ENCODE measurements around the gene APOL2. TPM values are rescaled to one million over a fixed set of nuclear protein-coding genes. Genes with fewer than 3 reads are reported as not detected.
"Not testable (repeated sequence)": the region's sequence is repeated elsewhere in the genome, so short reads cannot be mapped to it uniquely, and the experiment has no call there.

Gene APOL2
- total RNA-seq, 4 donors from 2014 or later, result 14.6 to 44.5 (median 23.5) TPM

GRCh38 chr22:36213586-36213985 lies 25.7 kb downstream of the APOL2 start:
- H3K4me1 ChIP-seq, result peaks cover 0 to 7% (median 0%) of the 10 kb centered on the region in 3 donors
- H3K27me3 ChIP-seq, result peaks cover 0 to 5% (median 0%) of the 10 kb centered on the region in 4 donors
- no peaks in the 10 kb centered on the region for H3K36me3 ChIP-seq
- intact Hi-C loops (cut with DNase I), result no loop called here
- no peak overlapping the region for H3K27ac ChIP-seq
- no peaks in the 10 kb centered on the region for H3K9me3 ChIP-seq
- DNase-seq, result no peak
- no peak overlapping the region for H3K4me3 ChIP-seq
- 95 to 97% methylated on average over 4 of the region's 4 CpGs for WGBS, 2 donors
- no peak for TF ChIP-seq POLR2A (IDR thresholded peaks at IDR 0.05)
- no peak for TF ChIP-seq CTCF (IDR thresholded peaks at IDR 0.05)

- no peak for DNase-seq
- H3K27me3 ChIP-seq, result peaks cover 0 to 4% (median 0%) of the 10 kb centered on the region in 4 donors
- H3K4me3 ChIP-seq, result no peak overlapping the region
- H3K9me3 ChIP-seq, result no peaks in the 10 kb centered on the region
- H3K4me1 ChIP-seq, result peaks cover 0 to 14% (median 0%) of the 10 kb centered on the region in 3 donors
- intact Hi-C loops (cut with DNase I), result no loop called here
- H3K27ac ChIP-seq, result no peak overlapping the region
- TF ChIP-seq CTCF (IDR thresholded peaks at IDR 0.05) (no peak), POLR2A (IDR thresholded peaks at IDR 0.05) (no peak)
- H3K36me3 ChIP-seq, result no peaks in the 10 kb centered on the region
Measured at GRCh38 chr22:36212901-36213300, 26.4 kb downstream of the APOL2 start.

DNA sequence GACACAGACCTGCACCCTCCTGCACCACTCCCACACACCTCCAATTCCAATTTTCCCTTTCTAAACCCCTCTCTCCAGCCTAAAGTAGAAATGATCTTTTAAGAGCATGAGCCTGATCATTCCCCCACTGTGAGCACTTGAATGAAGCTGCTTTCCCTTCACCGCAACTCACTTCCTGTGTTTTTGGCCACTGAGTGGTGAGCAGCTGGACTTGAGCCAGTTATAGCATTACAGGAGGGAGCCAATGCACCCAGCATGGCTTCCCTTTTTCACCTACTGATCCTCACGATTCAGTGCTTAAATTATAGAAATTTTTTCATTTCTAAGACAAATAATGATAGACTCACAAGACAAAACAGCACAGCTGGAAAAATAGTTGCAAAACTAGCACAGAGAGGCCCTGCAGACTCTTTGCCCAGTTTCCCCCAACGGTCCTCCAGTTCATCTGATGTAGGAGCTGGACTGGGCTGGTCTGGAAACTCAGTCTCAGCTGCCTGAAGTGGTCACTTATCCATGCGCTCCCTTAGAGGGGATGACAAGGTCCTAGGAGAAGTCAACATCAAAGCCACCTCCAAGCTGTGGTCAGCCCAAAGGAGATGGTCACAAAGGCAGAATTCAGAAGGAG lies 28.0 kb downstream of the APOL2 start:
- Histone ChIP-seq H3K9me3 (no peaks in the 10 kb centered on the region), H3K4me1 (peaks cover 0 to 18% (median 0%) of the 10 kb centered on the region in 3 donors), H3K4me3 (no peak overlapping the region), H3K27me3 (no peaks in the 10 kb centered on the region), H3K27ac (no peak overlapping the region), H3K36me3 (no peaks in the 10 kb centered on the region)
- no peak for TF ChIP-seq POLR2A (IDR thresholded peaks at IDR 0.05)
- TF ChIP-seq CTCF (IDR thresholded peaks at IDR 0.05), result no peak
- 55 to 58% methylated on average over 4 of the region's 4 CpGs for WGBS, 2 donors
- intact Hi-C loops (cut with DNase I), result no loop called here
- DNase-seq, result no peak

DNA sequence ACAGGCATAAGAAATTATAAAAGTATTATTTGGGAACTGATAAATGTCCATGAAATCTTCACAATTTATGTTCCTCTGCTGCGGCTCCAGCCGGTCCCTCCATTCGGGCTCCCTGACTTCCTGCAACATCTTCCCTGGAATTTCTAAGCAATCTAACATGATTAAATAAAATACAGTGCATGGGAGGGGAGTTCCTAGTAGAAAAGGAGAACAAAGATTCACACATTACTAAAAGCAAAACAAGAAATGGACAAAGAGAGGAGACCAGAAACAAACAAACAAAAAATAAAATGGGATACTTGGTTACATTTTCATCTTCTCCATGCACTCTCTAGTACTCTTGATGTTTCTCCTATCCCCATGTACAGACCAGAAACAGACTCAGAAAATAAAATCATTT lies 29.1 kb downstream of the APOL2 start:
- no peak for DNase-seq
- no peaks in the 10 kb centered on the region for H3K9me3 ChIP-seq
- H3K4me1 ChIP-seq, result peaks cover 0 to 21% (median 0%) of the 10 kb centered on the region in 3 donors
- H3K36me3 ChIP-seq, result no peaks in the 10 kb centered on the region
- TF ChIP-seq POLR2A (IDR thresholded peaks at IDR 0.05) (no peak), CTCF (IDR thresholded peaks at IDR 0.05) (no peak)
- no peak overlapping the region for H3K27ac ChIP-seq
- H3K27me3 ChIP-seq, result no peaks in the 10 kb centered on the region
- intact Hi-C loops (cut with DNase I), result no loop called here
- 83 to 97% methylated on average over 3 of the region's 3 CpGs for WGBS, 2 donors
- H3K4me3 ChIP-seq, result no peak overlapping the region

- intact Hi-C loops (cut with DNase I), result not testable (repeated sequence)
- 82 to 83% methylated on average over 5 of the region's 5 CpGs for WGBS, 2 donors
- H3K4me1 ChIP-seq, result peaks cover 0 to 23% (median 0%) of the 10 kb centered on the region in 3 donors
Measured at GRCh38 chr22:36209488-36209908, 29.8 kb downstream of the APOL2 start.

DNA sequence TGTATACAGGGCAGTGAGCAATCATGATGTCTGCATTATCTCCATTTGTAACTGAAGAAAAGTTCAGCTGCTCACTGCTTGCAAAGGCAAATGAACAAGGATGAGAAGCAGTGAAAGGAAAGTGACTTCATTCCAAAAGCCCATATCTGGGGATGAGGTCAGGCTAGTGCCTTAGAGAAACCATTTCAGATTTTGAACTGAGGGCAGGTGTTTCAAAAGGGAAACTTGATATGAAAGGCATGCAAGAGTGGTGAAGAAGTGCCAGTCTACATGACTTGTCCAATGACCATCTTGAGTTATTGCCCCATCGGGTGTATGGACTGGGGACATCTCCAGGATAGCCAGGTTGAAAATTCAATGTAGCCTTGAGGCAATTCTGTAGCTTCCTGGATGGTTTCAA lies 30.4 kb downstream of the APOL2 start:
- Histone ChIP-seq H3K27me3 (no peaks in the 10 kb centered on the region), H3K27ac (no peak overlapping the region)
- 75 to 100% methylated on average over 1 of the region's 1 CpG for WGBS, 2 donors

More at GRCh38 chr22:36209488-36209908, 29.8 kb downstream of the APOL2 start:
- not testable (repeated sequence) for H3K27me3 ChIP-seq, H3K27ac ChIP-seq, H3K9me3 ChIP-seq, H3K4me3 ChIP-seq, DNase-seq, H3K36me3 ChIP-seq

More for the DNA sequence above, 30.4 kb downstream of the APOL2 start:
- no peak for DNase-seq
- TF ChIP-seq CTCF (IDR thresholded peaks at IDR 0.05) (no peak), POLR2A (IDR thresholded peaks at IDR 0.05) (no peak)
- Histone ChIP-seq H3K9me3 (no peaks in the 10 kb centered on the region), H3K4me1 (peaks cover 0 to 29% (median 0%) of the 10 kb centered on the region in 3 donors), H3K4me3 (no peak overlapping the region), H3K36me3 (no peaks in the 10 kb centered on the region)
- intact Hi-C loops (cut with DNase I), result no loop called here

Measured in esophagus squamous epithelium (tissue), 5 donors.